ENCODE measurements around the gene POLE.
A peak's percentile ranks its signal among the peaks of the same experiment; 100 is the strongest.

POLE gene

DNA sequence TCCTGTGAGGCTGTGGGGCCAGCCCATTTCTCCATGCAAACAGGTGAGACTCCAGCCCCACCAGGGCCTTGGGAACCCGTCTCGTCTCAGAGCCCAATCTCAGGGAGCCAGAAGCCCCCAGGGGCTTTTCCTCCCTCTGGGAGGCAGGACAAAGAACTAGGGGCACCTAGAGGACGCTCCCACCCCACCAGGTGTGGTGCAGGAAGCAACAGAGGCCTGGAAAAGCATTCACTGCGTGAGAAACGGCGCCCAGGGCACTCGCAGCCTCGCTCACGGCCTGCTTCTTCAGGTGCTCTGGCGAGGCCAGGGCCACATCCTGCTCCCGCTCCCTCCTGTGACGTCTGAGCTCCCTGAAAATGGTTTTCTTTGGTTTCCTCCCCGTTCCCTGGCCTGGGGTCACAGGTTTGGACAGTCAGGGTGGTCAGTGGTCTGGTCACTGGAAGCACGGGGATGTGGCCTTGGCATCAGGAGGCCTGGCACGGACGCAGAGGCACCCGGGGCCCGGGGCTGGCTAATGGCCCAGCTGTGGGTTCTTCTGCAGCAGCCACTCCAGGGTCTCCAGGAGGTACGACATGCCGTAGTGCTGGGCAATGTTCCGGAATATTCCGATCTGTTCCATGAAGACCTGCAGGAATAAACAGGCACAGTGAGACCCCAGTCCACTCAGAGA lies 62.8 kb downstream of the POLE start:
- DNase-seq = no peak

DNA sequence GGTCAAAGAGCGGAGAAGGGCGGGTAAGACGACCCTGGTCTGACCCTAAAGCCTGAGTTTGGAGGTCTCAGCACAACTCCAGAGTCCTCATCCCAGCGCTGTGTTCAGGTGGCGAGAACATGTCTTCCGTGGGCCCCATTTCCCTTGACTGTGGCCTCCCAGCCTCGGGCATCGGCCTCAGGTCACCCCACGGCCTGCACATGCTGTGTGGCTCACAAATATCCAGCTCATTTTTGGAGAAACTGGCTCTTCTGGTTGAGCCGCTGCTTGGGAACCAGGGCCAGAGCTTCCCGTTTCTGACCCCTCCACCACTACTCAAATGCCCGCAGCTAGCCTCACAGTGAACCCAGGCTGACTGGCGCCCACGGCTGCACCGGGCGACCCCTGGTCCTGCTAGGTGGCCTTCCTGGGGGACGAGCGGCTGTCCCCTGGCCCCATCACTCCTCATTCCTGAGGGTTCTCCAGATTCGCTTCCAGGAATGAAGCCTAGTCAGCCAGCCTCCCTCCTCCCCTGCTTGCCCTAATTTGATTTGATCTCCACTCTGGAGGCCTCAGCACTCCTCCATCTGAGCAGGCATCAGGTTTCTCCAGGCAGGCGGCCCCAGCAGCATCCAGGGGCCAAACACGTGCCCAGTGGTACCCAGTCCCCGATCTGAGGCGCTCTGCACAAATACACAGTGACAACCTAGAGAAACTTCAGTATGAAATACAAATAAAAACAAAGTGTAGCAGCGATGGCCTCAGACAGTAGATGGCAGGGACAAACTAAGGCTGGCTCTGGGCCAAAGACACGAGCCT lies 63.9 kb downstream of the POLE start:
- DNase-seq = no peak

DNA sequence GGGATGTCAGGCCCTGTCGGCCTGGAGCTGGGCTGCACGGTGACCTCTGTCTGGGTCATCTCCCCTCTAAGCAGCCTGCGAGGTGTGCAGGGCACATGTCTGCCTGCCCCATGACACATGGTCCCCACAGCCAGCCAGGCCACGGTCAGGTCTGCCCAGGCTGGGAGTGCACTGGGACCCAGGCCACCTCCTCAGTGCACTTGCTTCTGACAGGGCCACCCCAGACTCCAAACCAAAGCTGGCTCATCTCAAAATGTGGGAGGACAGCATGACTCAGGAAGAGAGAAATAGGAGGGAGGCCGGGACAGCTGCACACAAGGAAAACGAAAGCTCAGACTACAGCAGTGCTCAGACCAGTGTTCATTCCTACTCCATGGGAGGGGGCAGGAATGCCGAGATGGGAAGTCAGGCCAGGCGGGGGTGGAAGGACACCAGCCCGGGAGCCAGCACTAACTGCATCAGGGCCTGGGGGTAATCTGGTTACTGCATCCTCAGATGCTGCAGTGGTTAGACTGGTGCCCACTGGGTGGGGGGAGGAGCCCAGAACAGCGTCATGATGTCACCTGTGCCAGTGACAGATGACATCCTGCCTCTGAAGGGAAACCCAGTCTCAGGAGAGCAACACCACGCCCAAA lies 64.6 kb downstream of the POLE start:
- no peak for DNase-seq

DNA sequence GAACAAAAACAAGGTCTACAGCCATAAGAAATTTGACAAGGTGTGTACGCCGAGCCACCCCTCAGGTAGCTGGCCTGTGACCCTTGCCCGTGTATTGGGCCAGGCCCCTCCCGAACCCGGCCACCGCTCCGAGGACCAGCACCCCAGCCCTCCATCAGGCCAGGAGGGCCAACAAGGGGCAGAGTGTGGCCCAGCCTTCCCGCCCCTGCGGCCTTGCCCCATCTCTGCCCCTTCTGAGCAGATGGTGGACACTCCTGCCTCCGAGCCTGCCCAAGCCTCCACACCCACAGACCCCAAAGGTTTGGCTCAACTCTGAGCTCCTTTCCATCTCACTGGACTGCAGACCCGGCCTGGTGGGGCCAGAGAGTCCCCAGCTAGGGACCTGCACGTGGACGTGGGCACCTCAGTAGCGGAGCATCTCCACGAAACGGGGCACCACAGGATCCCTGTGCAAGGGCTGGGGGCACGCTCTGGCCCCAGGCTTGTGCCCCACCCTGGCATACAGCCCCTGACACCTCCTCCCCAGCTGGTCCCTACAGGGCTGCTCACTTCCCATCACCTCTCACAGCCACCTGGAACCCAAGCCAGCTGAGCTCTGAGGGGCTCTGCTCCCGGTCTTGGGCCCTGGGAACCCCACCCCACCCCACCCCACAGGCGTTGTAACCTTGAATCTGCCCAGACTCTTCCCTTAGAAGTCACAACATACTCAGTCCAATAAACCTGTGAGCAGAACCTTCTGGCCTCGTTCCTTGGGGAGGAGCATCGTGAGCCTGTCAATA lies 65.3 kb downstream of the POLE start:
- DNase-seq = no peak

DNA sequence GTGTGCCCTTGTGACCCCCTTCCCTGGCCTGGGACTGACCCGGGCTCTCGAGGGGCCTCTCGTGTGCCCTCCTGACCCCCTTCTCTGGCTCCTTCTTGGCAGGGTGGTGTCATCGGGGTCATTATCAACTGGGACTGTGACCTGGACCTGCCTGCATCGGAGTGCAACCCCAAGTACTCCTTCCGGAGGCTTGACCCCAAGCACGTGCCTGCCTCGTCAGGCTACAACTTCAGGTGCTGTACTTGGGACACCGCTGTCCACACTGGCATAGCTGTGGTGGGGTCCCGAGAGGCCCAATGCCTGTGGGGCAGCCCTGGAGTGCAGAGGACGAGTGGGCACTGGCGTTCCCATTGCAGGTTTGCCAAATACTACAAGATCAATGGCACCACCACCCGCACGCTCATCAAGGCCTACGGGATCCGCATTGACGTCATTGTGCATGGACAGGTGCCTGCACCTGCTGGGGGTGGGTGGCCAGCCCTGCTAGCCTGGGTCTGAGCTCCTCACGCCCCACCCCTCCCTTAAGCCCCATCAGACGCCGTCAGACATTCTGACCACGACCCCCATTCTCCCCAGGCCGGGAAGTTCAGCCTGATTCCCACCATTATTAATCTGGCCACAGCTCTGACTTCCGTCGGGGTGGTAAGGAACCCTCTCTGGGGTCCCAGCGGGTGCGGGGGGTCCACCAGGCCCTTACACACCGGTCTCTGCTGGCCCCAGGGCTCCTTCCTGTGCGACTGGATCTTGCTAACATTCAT lies 66.1 kb downstream of the POLE start:
- no peak for DNase-seq

DNA sequence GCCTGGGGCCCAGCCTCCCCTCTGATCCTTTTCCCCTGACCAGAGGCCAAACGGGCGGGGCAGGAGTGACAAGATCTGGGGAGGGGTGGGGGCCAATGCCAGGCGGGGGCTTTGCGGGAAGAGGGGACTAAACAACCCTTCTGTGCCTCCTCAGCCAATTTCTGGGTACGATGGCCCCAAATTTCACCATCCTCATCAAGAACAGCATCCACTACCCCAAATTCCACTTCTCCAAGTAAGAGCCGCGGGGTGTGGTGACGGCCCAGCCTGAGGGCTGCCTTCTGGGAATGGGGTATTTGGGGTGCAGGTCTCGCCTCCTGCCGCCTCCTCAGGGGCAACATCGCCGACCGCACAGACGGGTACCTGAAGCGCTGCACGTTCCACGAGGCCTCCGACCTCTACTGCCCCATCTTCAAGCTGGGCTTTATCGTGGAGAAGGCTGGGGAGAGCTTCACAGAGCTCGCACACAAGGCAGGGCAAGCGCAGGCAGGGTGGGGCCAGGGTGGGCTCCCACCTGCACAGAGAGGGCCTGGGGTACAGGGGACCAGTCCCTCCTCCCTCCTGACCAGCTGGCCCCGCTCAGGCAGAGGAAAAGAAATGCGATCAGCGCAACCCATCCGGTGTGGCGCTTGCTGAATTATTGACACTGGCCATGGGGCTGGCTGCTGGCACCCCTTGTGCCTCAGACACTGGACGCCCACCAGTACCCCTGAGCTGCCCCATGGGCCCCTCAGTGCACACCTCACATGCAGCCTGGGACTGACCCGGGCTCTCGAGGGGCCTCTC lies 66.8 kb downstream of the POLE start:
- no peak for DNase-seq

DNA sequence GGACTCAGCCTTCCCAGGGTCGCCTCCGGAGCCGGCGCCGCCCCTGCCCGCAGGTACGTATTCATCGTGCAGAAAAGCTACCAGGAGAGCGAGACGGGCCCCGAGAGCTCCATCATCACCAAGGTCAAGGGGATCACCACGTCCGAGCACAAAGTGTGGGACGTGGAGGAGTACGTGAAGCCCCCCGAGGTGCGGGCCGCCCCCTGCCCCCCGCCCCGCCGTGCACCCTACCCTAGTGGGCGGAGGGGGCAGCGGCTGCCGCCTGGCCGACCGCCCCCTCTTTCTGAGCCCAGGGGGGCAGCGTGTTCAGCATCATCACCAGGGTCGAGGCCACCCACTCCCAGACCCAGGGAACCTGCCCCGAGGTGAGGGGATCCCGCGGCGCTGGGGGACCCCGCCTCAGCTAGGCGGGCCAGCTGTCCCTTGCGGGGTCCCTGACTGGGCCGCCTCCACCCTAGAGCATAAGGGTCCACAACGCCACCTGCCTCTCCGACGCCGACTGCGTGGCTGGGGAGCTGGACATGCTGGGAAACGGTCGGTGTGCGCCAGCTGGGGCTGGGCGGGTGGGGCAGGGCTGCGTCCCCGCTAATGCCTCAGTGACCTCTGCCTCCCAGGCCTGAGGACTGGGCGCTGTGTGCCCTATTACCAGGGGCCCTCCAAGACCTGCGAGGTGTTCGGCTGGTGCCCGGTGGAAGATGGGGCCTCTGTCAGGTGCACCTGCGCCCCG lies 67.6 kb downstream of the POLE start:
- no peak for DNase-seq

DNA sequence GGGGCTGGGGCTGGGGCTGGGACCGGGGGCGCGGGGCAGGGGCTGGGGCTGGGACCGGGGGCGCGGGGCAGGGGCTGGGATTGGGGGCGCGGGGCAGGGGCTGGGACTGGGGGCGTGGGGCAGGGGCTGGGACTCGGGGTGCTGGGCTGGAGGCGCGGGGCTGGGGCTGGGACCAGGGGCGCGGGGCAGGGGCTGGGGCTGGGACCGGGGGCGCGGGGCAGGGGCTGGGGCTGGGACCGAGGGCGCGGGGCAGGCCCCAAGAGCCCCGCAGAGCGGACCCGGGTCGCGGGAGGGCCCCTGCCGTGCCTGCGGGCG lies 68.1 kb downstream of the POLE start:
- no peak for DNase-seq

DNA sequence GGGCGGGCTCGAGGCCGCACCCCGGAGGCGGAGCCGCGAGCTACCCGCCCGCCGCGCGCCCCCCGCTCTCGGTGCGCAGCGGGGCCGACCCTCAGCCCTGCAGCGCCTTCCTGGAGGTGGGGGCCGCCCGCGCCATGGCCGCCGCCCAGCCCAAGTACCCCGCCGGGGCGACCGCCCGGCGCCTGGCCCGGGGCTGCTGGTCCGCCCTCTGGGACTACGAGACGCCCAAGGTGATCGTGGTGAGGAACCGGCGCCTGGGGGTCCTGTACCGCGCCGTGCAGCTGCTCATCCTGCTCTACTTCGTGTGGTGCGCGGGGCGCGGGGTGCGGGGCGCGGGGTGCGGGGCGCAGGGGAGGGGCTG lies 68.5 kb downstream of the POLE start, which contains the start of gene P2RX2:
Gene P2RX2, plus strand, starts transcription at position 94 of the 361 bp plus-strand sequence. Its CDS starts 41 bp downstream, at position 135.
- DNase-seq = no peak

DNA sequence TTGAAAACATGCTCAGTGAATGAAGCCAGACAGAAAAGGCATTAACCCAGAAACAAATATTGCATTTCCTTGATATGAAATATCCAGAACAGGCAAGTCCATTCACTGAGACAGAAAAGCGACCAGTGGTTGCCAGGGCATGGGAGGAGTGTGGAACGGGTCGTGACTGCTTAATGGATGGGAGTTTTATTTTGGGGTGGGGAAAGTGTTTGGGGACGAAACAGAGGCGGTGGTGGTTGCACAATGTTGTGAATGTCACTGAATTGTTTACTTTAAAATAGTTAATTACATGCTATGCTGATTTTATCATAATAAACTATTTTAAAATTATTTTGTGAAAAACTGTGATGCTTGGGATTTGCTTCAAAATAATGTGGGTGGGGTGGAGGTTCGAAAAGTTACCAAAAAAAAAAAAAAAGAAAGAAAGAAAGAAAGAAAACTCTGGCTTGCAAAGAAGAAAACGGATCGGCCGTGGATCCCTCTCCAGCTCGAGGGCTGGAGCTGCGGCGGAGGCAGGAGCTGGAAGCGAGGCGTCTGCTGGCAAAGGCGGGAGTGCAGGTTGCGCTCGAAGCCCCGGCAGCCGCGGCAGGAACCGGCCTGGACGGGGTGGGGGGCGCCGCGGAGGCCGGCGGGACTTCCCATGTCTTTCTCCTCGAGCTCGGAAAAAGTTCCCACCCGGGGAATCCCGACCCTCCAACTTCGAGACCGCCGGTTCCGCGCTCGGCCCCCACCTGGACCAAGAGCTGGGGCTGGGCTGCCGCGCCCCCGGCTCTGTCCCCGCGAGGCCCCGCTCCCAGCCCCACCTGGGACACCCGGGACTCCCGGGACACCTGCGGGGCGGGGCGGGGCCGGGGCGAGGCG lies 69.1 kb downstream of the POLE start:
- DNase-seq = no peak

DNA sequence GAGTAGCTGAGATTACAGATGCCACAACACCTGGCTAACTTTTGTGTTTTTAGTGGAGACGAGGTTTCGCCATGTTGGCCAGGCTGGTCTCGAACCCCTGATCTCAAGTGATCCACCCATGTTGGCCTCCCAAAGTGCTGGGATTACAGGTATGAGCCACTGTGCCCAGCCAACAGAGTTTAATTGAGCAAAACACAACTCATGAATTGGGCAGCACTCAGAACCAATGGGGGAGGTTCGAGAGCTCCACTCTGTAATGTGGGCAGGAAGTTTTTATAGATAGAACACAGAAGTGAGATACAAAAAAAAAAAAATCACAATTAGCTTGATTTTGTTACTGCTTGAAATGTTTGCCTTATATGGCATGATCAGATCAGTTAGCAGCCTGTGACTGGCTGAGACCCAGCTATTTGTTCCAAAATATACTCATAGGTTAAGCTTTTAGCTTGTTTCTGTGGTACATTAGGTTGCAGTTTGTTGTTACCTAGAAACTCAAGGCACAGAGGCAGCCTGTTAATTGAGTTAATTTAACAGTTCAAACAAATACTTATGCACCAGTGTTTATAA lies 69.9 kb downstream of the POLE start:
- no peak for DNase-seq

DNA sequence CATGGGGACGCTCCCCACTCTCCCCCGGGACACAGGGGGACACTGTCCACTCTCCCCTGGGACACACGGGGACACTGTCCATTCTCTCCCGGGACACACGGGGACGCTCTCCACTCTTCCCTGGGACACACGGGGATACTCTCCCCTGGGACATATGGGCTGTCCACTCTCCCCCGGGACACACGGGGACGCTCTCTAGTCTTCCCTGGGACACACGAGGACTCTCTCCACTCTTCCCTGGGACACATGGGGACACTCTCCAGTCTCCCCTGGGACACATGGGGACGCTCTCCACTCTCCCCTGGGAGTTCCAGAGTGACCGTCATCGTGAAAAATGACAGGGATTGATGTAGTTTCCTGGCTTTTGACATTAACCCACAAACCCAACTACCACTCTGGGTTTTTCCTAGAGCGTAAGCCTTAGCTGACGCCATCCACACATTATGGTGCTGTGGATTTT lies 71.5 kb downstream of the POLE start:
- no peak for DNase-seq

DNA sequence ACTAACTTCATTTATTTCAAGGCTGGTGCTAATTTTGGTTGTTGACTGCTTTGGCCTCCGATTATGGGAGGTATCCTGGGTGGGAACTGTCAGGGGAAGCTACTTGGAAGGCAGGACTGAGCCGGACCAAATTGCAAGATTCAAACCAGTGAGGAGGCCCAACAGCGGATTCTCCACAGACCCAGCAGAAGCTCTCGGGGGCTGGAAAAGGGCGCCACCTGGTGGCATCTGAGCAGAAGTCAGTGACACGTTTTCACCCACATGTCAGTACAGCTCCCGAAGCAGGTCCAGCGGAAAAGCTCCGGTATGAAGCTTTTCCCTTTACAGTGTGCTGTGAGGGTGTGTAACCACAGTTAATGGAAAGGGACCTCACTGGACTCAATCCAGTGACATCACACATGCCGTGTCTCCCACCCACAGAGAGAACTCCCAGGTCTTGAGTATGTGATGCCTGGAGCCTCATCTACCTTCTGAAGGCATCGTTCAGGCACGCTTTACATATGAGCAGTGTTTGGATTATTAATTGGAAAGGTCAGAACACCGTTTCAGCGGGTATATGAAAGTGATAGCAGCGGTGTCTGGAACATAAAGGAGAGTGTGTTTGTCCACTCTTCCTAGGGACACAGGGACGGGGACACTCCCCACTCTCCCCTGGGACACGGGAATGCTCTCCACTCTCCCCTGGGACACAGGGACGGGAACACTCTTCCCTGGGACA lies 72.1 kb downstream of the POLE start:
- peak; percentile 85 to 86 for DNase-seq

DNA sequence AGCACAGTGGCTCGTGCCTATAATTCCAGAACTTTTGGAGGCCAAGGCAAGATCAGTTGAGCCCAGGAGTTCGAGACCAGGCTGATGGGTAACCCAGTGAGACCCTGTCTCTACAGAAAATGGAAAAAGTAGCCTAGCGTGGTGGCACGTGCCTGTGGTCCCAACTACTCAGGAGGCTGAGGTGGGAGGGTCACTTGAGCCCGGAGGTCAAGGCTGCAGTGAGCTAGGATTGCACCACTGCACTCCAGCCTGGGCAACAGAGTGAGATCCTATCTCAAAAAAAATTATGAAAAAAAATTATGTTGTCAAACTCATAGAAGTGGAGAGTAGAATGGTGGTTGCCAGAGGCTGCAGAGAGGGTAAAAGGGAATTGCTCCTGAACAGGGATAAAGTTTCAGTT lies 73.1 kb downstream of the POLE start:
- DNase-seq = no peak

DNA sequence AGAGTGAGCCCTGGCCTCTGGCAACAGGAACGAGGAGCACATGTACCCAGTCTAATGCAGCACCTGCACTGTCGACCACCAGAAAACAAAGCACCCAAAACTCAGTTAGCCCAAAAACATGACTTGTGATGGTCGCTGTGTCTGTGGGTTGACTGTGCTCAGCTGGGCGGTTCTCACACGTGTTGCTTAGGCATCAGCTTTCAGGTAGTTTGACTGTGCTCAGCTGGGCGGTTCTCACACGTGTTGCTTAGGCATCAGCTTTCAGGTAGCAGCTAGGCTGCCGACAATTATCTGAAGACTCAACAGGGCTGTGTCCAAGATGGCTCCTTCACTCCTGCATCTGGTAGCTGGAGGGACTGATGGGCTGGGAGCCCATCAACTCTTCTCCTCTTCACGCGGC lies 75.5 kb downstream of the POLE start:
- DNase-seq = no peak

DNA sequence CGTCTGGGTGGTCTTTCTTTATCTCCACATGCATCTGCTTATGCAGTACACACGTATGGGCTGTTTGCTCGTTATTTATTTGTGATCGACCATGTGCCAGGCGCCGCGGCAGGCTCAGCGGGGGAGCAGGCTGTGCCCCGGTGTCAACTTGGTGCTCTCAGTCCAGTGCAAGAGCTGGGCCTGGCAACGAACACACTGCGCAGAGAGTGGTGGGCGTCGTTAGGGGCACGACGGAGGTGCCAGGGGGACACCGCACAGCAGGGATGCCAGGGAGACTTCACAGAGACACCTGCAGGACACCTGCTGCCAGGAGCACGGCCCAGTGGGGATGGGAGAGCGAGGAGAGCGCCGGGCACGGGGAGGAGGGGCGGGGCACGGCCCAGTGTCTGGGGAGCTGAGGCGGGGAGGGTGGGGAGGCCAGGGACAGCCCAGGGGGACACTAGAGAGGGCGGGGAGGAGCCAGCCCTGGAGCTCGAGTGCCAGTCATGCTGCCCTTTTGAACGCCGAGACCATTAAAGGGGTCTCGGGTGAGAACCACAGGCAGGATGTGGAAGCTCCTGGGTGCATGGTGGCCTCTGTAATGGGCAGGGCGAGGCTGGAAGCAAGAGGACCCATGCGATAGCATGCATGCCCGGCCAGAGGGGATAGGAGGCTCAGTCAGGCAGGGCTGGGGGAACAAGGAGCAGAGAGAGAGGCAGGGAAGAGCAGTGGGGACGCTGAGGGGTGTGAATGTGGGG lies 76.1 kb downstream of the POLE start:
- DNase-seq = no peak

DNA sequence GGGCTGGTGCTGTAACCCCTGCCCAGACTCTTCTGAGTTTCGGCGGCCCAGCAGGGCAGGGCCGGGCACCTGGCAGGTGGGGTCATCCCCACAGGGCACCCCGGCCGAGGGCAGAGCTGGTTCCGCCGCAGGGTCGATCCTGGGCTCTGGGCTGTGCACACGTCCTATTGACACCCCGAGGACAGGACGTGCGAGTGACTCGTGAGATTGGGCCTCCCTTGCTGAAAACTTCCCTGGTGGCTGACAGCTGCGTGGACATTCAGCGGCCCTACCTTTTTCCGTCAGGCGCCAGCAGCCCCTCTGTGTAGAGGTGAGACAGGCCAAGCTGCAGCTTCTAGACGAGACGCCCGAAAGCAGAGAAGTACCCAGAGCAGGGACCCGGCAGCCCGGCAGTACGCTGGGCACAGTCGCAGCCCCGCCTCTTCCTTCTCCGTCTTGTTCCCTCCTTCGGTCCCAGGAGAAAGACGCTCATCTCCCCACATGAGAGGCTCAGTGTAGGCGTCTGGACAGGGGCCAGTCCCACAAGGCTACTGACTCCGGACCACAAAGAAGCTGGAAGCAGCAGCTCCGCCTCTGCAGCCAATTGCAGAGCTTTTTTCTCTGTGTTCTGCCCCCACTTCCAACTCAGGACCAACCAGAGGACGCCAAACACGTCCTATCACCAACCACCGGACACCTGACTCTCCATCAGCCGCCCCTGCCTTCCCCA lies 76.9 kb downstream of the POLE start, which contains the start of gene LRCOL1:
Gene LRCOL1, minus strand, starts transcription at position 532 of the 709 bp plus-strand sequence. CDS start 4,331 bp downstream, outside the sequence.
- no peak for DNase-seq

Measured in stimulated activated CD4-positive, alpha-beta T cell treated with anti-CD3 and anti-CD28 coated beads, Interleukin-2, amount 100 ng/mL, for 24 hours (primary cell).